ENCODE data around the gene SLC6A8.

DNA sequence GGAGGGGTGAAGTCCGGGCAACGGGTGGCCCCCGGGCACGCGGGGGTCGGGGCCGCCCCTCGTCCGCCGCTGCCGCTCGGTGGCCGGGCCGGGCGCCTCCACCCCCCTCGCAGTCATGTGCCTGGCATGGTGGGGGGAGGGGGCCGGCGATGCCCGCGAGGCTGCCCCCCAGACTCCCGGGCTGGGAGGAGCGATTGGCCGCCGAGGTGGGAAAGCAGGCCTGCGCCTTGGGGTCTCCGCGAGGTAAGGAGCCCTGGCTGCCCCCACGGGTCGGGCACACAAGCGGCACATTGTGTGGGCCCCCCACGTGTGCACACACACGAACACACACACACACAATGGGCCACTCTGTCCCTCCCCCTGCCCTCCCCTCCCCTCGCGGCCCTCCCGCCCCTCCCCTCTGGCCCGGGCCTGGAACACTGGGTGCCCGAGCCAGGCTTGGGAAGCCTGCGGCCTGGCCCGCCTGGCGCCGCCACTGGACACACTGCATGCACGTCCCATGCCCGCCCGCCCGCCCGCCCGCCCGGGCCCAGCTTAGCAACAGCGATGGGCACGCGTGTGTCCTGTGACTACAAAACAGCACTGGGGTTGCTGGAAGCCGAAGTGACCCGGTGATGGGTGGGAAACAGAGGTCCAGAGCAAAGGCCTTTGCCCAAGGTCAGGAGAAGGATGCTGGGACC, 1.3 kb downstream of the SLC6A8 start:
- TF ChIP-seq GATA2 (IDR thresholded peaks at IDR 0.05; ENCODE audit: low read depth, low read length), result no peak
- no peak for TF ChIP-seq GATA3 (IDR thresholded peaks at IDR 0.05; ENCODE audit: low read depth, low read length)

Data from SH-SY5Y (cell line).